Thyroid gland (tissue), 4 donors: Measurements from ENCODE around the gene KCNG2. TPM values are rescaled to one million over a fixed set of nuclear protein-coding genes. Genes with fewer than 3 reads are reported as not detected.

Experiments
- DNase-seq, 2 donors: peaks; one replicate each; pipeline ENCODE4 v3.0.0-alpha.2; 2019
- H3K27ac ChIP-seq, 3 donors: fragments of 200-600 bp; sonication (generic); 1 replicate in 2 of 3; 2 replicates in 1 of 3; pipeline ENCODE4 v1.5.1; 2016 to 2019; ENCODE audit warnings: mild to moderate bottlenecking in 1 of 3, moderate library complexity in 1 of 3
- H3K27me3 ChIP-seq: fragments of 200-600 bp; sonication (generic); one replicate; pipeline ENCODE4 v1.5.1; 2019
- H3K36me3 ChIP-seq, 2 donors: fragments of 200-600 bp; sonication (generic); one replicate each; pipeline ENCODE4 v1.5.1; 2016 to 2019
- H3K4me1 ChIP-seq, 2 donors: fragments of 200-600 bp; sonication (generic); one replicate each; pipeline ENCODE4 v1.5.1; 2017 to 2019
- H3K4me3 ChIP-seq, 3 donors: fragments of 200-600 bp; sonication (generic); replicated peaks in 1 of 3; 1 replicate in 2 of 3; 2 replicates in 1 of 3; pipeline ENCODE4 v1.5.1; 2016; ENCODE audit warnings: mild to moderate bottlenecking in 1 of 3
- H3K9me3 ChIP-seq: fragments of 200-600 bp; sonication (generic); one replicate; pipeline ENCODE4 v1.5.1; 2017
- POLR2A ChIP-seq, 2 donors: fragments of 450-650 bp; IDR thresholded peaks; one replicate each; pipeline ENCODE4 v1.6.1; 2017; ENCODE audit warnings: antibody characterized with exemption in 2 of 2, mild to moderate bottlenecking in 2 of 2, moderate library complexity in 1 of 2
- whole genome bisulfite sequencing, 2 donors: methylation state at CpG; one replicate each; pipeline ENCODE4 v1.1.5; 2017; 5-methylcytosine and 5-hydroxymethylcytosine counted together
- intact Hi-C: fragments of 100-400 bp; cut with DNase I; formaldehyde crosslinking; loops from one replicate; pipeline ENCODE4 v1.15.1; 2023
- total RNA-seq, 4 donors: library from RNA; depleted of rRNA; stranded (reverse); fragments of >200 nt; gene quantifications; one replicate each; pipeline ENCODE4 v1.2.3, GENCODE V29; 2016
- TF ChIP-seq, protein P1 (sequence below), 6 experiments: fragments of 200-600 bp in 3 of 6; fragments of 450-650 bp in 3 of 6; sonication (generic) in 3 of 6; IDR thresholded peaks; one replicate each; pipeline ENCODE4 v1.5.1; 2016 to 2019; ENCODE audit warnings: antibody characterized with exemption in 6 of 6, mild to moderate bottlenecking in 2 of 6, inconsistent platforms in 1 of 6, moderate library complexity in 1 of 6

The KCNG2 gene
- total RNA-seq, 4 donors from 2014 or later, result 0.22 TPM; not detected in 3

DNA sequence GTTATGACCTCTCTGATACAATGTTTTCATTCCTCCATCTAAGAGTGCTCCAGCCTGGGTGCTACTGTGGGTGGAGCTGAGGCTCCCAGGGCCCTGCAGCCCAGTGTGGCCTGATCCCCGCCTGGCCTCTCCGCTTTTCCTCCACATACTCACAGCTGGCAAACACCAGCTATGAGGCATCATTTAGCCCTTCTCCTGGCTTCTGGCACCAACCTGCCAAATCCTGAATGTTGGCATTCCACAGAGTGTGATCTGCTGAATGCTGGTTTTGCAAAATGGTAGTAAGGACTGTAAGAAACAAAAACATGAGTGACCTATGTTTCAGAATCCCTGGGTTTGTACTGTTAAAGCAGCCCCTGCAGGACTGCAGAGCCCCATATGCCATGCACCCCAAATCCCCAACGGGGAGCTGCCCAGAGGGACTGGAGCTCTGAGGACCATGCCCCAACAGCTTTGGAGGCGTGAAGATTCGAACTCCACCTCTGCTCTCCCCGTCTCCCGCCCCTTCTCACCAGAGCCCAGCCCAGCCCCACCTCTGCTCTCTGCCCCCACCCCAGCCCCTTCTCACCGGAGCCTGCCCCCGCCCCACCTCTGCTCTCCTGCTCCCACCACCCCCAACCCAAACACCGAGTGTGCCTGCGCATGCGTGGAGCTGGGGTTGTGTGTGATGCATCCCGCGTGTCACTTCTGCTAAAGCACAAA, 149.5 kb downstream of the KCNG2 start:
- 75 to 89% methylated on average over 11 of the region's 14 CpGs for WGBS, 2 donors
- Histone ChIP-seq H3K27me3 (no peaks in the 10 kb centered on the region), H3K4me1 (peaks cover 59 to 65% of the 10 kb centered on the region in 2 donors), H3K36me3 (peaks cover 1 to 14% of the 10 kb centered on the region in 2 donors), H3K27ac (peak overlapping the region; percentile 24 to 98 (median 91)), H3K9me3 (no peaks in the 10 kb centered on the region), H3K4me3 (no peak overlapping the region)
- DNase-seq, result peak; percentile 80 to 82
- intact Hi-C loops, result no loop called here
- TF ChIP-seq POLR2A (IDR thresholded peaks at IDR 0.05), result peak in 1 of 2 donors; percentile 51
- TF ChIP-seq, protein P1, sequence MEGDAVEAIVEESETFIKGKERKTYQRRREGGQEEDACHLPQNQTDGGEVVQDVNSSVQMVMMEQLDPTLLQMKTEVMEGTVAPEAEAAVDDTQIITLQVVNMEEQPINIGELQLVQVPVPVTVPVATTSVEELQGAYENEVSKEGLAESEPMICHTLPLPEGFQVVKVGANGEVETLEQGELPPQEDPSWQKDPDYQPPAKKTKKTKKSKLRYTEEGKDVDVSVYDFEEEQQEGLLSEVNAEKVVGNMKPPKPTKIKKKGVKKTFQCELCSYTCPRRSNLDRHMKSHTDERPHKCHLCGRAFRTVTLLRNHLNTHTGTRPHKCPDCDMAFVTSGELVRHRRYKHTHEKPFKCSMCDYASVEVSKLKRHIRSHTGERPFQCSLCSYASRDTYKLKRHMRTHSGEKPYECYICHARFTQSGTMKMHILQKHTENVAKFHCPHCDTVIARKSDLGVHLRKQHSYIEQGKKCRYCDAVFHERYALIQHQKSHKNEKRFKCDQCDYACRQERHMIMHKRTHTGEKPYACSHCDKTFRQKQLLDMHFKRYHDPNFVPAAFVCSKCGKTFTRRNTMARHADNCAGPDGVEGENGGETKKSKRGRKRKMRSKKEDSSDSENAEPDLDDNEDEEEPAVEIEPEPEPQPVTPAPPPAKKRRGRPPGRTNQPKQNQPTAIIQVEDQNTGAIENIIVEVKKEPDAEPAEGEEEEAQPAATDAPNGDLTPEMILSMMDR (IDR thresholded peaks at IDR 0.05), result no peak

DNA sequence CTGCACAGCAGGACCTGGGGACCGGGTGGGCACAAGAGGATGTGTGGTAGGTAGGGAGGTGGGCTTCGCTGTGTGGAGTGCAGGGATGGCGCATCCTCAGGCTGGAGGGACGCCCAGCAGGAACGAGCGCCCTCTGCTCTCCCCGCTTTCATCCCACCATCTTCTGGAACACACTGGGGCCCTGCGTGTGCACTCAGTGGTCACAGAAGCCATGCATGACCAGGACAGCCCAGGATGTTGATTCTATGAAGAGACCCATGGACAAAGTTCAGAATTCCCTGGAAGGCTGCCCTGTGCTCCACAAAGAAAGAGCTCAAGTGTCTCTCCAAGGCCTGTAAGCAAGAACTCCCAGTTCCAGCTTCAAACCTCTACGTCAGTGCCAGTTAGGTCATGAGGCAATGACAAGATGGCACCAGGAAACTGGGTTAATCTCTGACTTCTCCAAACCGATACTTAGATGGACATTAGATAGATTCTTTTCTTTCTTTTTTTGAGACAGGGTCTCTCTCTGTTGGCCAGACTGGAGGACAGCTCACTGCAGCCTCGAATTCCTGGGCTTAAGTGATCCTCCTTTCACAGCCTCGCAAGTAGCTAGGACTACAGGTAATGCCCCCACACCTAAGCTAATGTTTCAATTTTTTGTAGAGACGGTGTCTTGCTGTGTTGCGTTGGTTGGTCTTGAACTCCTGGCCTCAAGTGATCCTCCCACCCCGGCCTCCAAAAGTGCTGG, 150.3 kb downstream of the KCNG2 start:
- DNase-seq, result peak; percentile 91
- 70 to 74% methylated on average over 14 of the region's 15 CpGs for WGBS, 2 donors
- H3K36me3 ChIP-seq, result peaks cover 0 to 5% of the 10 kb centered on the region in 2 donors
- H3K9me3 ChIP-seq, result no peaks in the 10 kb centered on the region
- peaks cover 67 to 69% of the 10 kb centered on the region in 2 donors for H3K4me1 ChIP-seq
- H3K27ac ChIP-seq, result peak overlapping the region; percentile 84 to 98 (median 91)
- intact Hi-C loops, result no loop called here
- no peaks in the 10 kb centered on the region for H3K27me3 ChIP-seq
- no peak overlapping the region for H3K4me3 ChIP-seq
- TF ChIP-seq, protein P1 (IDR thresholded peaks at IDR 0.05), result peak in 1 of 6 experiments; percentile 4
- TF ChIP-seq POLR2A (IDR thresholded peaks at IDR 0.05), result peak in 1 of 2 donors; percentile 57

DNA sequence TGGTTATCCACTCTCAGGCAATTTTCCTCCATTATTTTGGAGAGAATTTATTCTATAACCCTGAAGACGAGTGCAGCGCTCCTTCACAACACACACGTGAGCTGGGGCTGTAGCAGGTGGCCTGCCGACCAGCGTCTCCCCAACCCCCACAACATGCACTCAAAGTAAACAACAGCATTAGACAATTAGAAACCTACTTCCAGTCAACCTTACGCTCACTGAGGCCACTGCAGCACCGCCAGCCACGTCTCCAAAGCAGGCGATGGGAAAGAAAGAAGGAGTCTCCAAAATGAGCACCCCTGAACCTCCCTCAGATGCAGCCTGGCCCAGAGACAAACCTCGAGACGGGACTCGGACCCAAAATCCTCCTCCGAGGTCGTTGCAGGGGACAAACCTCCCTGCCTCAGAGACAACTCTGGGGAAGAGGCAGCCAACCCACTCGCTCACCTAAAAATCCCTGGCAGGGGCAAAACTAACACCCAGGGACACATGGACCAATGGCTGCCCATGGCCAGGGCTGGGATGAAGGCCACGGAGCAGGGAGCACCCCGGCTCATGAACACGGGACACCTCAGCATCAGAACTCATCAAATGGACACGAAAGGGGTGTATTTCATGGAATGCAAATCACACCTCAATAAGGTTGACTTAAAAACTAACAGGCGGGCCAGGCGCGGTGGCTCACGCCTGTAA, 151.1 kb downstream of the KCNG2 start:
- Histone ChIP-seq H3K4me1 (peaks cover 71 to 72% of the 10 kb centered on the region in 2 donors), H3K36me3 (peaks cover 0 to 4% of the 10 kb centered on the region in 2 donors), H3K9me3 (no peaks in the 10 kb centered on the region), H3K4me3 (no peak overlapping the region), H3K27ac (peak overlapping the region; percentile 84 to 98 (median 91)), H3K27me3 (no peaks in the 10 kb centered on the region)
- intact Hi-C loops, result no loop called here
- whole genome bisulfite sequencing, 2 donors, result 88 to 89% methylated on average over 17 to 22 of the region's 23 CpGs
- DNase-seq, result no peak
- TF ChIP-seq, protein P1 (IDR thresholded peaks at IDR 0.05), result no peak
- no peak for TF ChIP-seq POLR2A (IDR thresholded peaks at IDR 0.05)

Other genes with a start within 250 kb of the KCNG2 start
- gene CTDP1, start 118.1 kb upstream of the KCNG2 start, total RNA-seq, result 10 to 100 TPM; 18.5 to 23.6 (median 20.9) TPM
- 100 to 1,000 TPM in 2 of 4 donors, 10 to 100 TPM in 2; 93.5 to 193 (median 100) TPM for gene SLC66A2, start 153.7 kb downstream of the KCNG2 start, total RNA-seq
- gene HSBP1L1, start 166.7 kb downstream of the KCNG2 start, total RNA-seq, result 10 to 100 TPM; 25.7 to 51.8 (median 39.6) TPM
- 10 to 100 TPM; 22.9 to 37.4 (median 30.2) TPM for gene TXNL4A, start 190.6 kb downstream of the KCNG2 start, total RNA-seq
- 10 to 100 TPM; 23.5 to 36.5 (median 35.2) TPM for gene RBFA, start 236.5 kb downstream of the KCNG2 start, total RNA-seq